ENCODE results near the gene SCAND1.
"Not testable (repeated sequence)": the region's sequence is repeated elsewhere in the genome, so short reads cannot be mapped to it uniquely, and the experiment has no call there.

SCAND1 gene

DNA sequence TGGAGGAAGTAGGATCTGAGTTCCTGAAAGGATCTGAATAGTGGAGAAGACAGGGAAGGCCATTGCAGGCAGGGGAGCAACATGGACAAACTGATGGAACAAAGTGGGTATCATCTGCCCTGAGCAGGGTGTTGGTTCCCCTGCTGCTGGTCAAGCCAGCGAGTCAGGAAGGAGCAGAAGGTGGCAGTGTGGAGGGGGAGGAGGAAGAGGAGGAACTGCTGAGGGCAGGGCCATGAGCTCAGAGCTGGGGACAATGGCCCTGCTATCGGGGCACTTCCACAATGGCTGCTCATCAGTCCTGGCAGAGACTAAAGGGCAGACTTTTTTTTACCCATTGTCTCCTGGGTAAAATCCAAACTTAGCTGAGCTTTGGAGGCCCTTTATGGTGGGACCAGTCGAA lies 27.7 kb upstream of the SCAND1 start:
- no peak overlapping the region for H3K9ac ChIP-seq (ENCODE audit: low read length)
- no peak overlapping the region for H3K4me3 ChIP-seq (ENCODE audit: low read depth, low read length)
- no peaks in the 10 kb centered on the region for H3K36me3 ChIP-seq (ENCODE audit: control insufficient read depth, insufficient read depth, low read length)
- no peaks in the 10 kb centered on the region for H3K27me3 ChIP-seq (ENCODE audit: control insufficient read depth, insufficient read depth, low read length)
- no peaks in the 10 kb centered on the region for H3K9me3 ChIP-seq (ENCODE audit: control insufficient read depth, insufficient read depth, low read depth, low read length)
- no peaks in the 10 kb centered on the region for H3K4me1 ChIP-seq (ENCODE audit: control insufficient read depth, insufficient read depth, low read length)
- no peak overlapping the region for H3K27ac ChIP-seq (ENCODE audit: low read depth, low read length)

GRCh38 chr20:35979544-35979943 lies 25.2 kb upstream of the SCAND1 start:
- H3K27ac ChIP-seq (ENCODE audit: low read depth, low read length), result no peak overlapping the region
- H3K27me3 ChIP-seq (ENCODE audit: control insufficient read depth, insufficient read depth, low read length), result no peaks in the 10 kb centered on the region
- no peaks in the 10 kb centered on the region for H3K4me1 ChIP-seq (ENCODE audit: control insufficient read depth, insufficient read depth, low read length)
- H3K4me3 ChIP-seq (ENCODE audit: low read depth, low read length), result no peak overlapping the region
- no peak overlapping the region for H3K9ac ChIP-seq (ENCODE audit: low read length)
- no peaks in the 10 kb centered on the region for H3K9me3 ChIP-seq (ENCODE audit: control insufficient read depth, insufficient read depth, low read depth, low read length)
- H3K36me3 ChIP-seq (ENCODE audit: control insufficient read depth, insufficient read depth, low read length), result no peaks in the 10 kb centered on the region

GRCh38 chr20:35978041-35978513 lies 23.8 kb upstream of the SCAND1 start:
- Histone ChIP-seq H3K9ac (ENCODE audit: low read length) (no peak overlapping the region), H3K4me1 (ENCODE audit: control insufficient read depth, insufficient read depth, low read length) (no peaks in the 10 kb centered on the region), H3K9me3 (ENCODE audit: control insufficient read depth, insufficient read depth, low read depth, low read length) (no peaks in the 10 kb centered on the region), H3K36me3 (ENCODE audit: control insufficient read depth, insufficient read depth, low read length) (no peaks in the 10 kb centered on the region), H3K4me3 (ENCODE audit: low read depth, low read length) (no peak overlapping the region), H3K27me3 (ENCODE audit: control insufficient read depth, insufficient read depth, low read length) (no peaks in the 10 kb centered on the region), H3K27ac (ENCODE audit: low read depth, low read length) (no peak overlapping the region)

DNA sequence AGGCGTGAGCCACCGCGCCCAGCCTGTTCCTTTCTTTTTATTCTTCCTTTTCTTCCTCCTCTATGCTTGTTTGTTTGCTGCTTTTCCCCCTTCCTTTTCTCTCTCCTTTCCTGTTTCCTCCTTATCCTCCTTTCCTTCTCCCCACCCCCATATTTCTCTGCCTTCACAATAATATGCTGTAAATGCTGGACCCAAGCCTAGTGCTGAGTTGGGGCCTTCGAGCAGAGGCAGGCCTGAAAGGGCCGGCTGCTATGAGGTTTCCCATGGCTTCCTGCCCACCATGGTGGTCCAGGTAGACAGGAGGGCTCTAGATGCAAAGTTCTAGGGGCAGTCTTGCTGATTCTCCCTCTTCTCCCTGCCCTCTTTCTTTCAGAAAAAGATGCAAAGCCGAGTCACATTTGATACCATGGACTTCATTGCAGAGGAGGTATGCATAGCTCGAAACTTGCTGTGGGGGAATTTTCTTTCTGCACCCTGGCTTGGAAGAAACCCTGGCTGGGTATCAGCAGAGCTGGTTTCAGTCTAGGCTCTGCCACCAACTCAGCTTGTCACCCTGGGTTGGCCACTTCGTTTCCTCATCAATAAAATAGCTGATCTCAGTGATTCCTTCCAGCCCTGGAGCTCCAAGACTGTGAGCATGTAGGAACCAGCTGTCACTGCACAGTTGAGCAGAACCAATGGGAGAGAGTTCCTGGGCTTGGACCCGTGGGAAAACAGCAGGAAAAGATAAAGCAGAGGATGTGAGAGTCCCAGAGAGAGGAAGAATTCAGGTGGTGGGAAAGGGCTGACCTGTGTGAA lies 21.5 kb upstream of the SCAND1 start:
- Histone ChIP-seq H3K4me3 (ENCODE audit: low read depth, low read length) (no peak overlapping the region), H3K27me3 (ENCODE audit: control insufficient read depth, insufficient read depth, low read length) (no peaks in the 10 kb centered on the region), H3K9ac (ENCODE audit: low read length) (no peak overlapping the region), H3K4me1 (ENCODE audit: control insufficient read depth, insufficient read depth, low read length) (no peaks in the 10 kb centered on the region), H3K9me3 (ENCODE audit: control insufficient read depth, insufficient read depth, low read depth, low read length) (no peaks in the 10 kb centered on the region), H3K36me3 (ENCODE audit: control insufficient read depth, insufficient read depth, low read length) (no peaks in the 10 kb centered on the region), H3K27ac (ENCODE audit: low read depth, low read length) (no peak overlapping the region)

GRCh38 chr20:35974256-35974655 lies 20.0 kb upstream of the SCAND1 start:
- H3K9ac ChIP-seq (ENCODE audit: low read length), result no peak overlapping the region
- no peaks in the 10 kb centered on the region for H3K36me3 ChIP-seq (ENCODE audit: control insufficient read depth, insufficient read depth, low read length)
- no peaks in the 10 kb centered on the region for H3K4me1 ChIP-seq (ENCODE audit: control insufficient read depth, insufficient read depth, low read length)
- H3K27ac ChIP-seq (ENCODE audit: low read depth, low read length), result no peak overlapping the region
- H3K27me3 ChIP-seq (ENCODE audit: control insufficient read depth, insufficient read depth, low read length), result no peaks in the 10 kb centered on the region
- no peak overlapping the region for H3K4me3 ChIP-seq (ENCODE audit: low read depth, low read length)
- no peaks in the 10 kb centered on the region for H3K9me3 ChIP-seq (ENCODE audit: control insufficient read depth, insufficient read depth, low read depth, low read length)

DNA sequence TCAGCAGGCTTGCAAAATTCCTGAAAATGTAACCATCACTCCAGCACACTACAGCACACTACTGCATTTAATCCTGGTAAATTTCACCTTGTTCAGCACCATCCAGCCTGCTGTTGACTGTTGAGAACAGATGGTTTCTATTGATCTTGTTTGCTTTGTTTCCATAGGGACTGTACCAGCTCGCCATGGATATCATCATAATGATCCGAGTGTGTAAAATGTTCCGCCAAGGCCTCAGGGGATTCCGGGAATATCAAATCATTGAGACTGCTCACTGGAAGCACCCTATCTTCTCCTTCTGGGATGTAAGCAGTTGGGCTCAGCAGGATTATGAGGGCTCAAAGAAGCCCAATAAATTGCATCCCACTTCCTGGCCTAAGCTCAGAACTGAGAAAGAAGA lies 18.2 kb upstream of the SCAND1 start:
- H3K36me3 ChIP-seq (ENCODE audit: control insufficient read depth, insufficient read depth, low read length), result no peaks in the 10 kb centered on the region

GRCh38 chr20:35971981-35972380 lies 17.7 kb upstream of the SCAND1 start:
- Histone ChIP-seq H3K27ac (ENCODE audit: low read depth, low read length) (no peak overlapping the region), H3K4me3 (ENCODE audit: low read depth, low read length) (no peak overlapping the region), H3K27me3 (ENCODE audit: control insufficient read depth, insufficient read depth, low read length) (no peaks in the 10 kb centered on the region), H3K9me3 (ENCODE audit: control insufficient read depth, insufficient read depth, low read depth, low read length) (no peaks in the 10 kb centered on the region), H3K9ac (ENCODE audit: low read length) (no peak overlapping the region), H3K4me1 (ENCODE audit: control insufficient read depth, insufficient read depth, low read length) (no peaks in the 10 kb centered on the region), H3K36me3 (ENCODE audit: control insufficient read depth, insufficient read depth, low read length) (no peaks in the 10 kb centered on the region)

More for the DNA sequence above, 18.2 kb upstream of the SCAND1 start:
- Histone ChIP-seq H3K4me3 (ENCODE audit: low read depth, low read length) (no peak overlapping the region), H3K9me3 (ENCODE audit: control insufficient read depth, insufficient read depth, low read depth, low read length) (no peaks in the 10 kb centered on the region), H3K4me1 (ENCODE audit: control insufficient read depth, insufficient read depth, low read length) (no peaks in the 10 kb centered on the region), H3K27ac (ENCODE audit: low read depth, low read length) (no peak overlapping the region), H3K27me3 (ENCODE audit: control insufficient read depth, insufficient read depth, low read length) (no peaks in the 10 kb centered on the region), H3K9ac (ENCODE audit: low read length) (no peak overlapping the region)

GRCh38 chr20:35968930-35969329 lies 14.6 kb upstream of the SCAND1 start:
- no peaks in the 10 kb centered on the region for H3K9me3 ChIP-seq (ENCODE audit: control insufficient read depth, insufficient read depth, low read depth, low read length)
- H3K27ac ChIP-seq (ENCODE audit: low read depth, low read length), result no peak overlapping the region
- H3K9ac ChIP-seq (ENCODE audit: low read length), result no peak overlapping the region
- no peaks in the 10 kb centered on the region for H3K4me1 ChIP-seq (ENCODE audit: control insufficient read depth, insufficient read depth, low read length)
- H3K4me3 ChIP-seq (ENCODE audit: low read depth, low read length), result no peak overlapping the region
- no peaks in the 10 kb centered on the region for H3K36me3 ChIP-seq (ENCODE audit: control insufficient read depth, insufficient read depth, low read length)
- no peaks in the 10 kb centered on the region for H3K27me3 ChIP-seq (ENCODE audit: control insufficient read depth, insufficient read depth, low read length)

- no peak within 1 kb of the TSS for H3K4me3 ChIP-seq (ENCODE audit: low read depth, low read length)
- no peaks in the 10 kb centered on the region for H3K9me3 ChIP-seq (ENCODE audit: control insufficient read depth, insufficient read depth, low read depth, low read length)
- no peaks in the 10 kb centered on the region for H3K36me3 ChIP-seq (ENCODE audit: control insufficient read depth, insufficient read depth, low read length)
- H3K27me3 ChIP-seq (ENCODE audit: control insufficient read depth, insufficient read depth, low read length), result no peaks in the 10 kb centered on the region
- H3K9ac ChIP-seq (ENCODE audit: low read length), result no peak within 1 kb of the TSS
- H3K27ac ChIP-seq (ENCODE audit: low read depth, low read length), result no peak within 1 kb of the TSS
- no peaks in the 10 kb centered on the region for H3K4me1 ChIP-seq (ENCODE audit: control insufficient read depth, insufficient read depth, low read length)
These were observed 13.8 kb upstream of the SCAND1 start, which contains the start of gene CNBD2 for GRCh38 chr20:35967979-35968640. CNBD2 (plus strand) TSS chr20:35968590; CDS start chr20:35968763, 173 bp downstream.

DNA sequence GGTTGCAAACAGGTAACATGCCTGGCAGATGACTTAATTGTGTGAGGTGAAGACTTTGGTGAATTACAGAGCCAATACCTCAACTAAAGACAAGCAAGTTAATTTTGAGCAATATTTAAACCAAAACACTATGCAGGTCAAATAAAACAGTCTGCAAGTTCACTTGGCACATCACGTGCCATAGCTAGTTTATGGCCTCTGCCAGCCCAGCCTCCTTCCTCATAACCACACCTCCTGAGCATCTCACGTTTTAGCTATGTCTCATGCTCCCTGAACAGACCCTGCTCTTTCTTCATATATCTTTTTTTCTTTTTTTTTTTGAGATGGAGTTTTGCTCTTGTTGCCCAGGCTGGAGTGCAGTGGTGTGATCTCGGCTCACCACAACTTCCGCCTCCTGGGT lies 9.6 kb upstream of the SCAND1 start:
- no peaks in the 10 kb centered on the region for H3K27me3 ChIP-seq (ENCODE audit: control insufficient read depth, insufficient read depth, low read length)
- no peak overlapping the region for H3K9ac ChIP-seq (ENCODE audit: low read length)
- H3K9me3 ChIP-seq (ENCODE audit: control insufficient read depth, insufficient read depth, low read depth, low read length), result no peaks in the 10 kb centered on the region
- H3K36me3 ChIP-seq (ENCODE audit: control insufficient read depth, insufficient read depth, low read length), result no peaks in the 10 kb centered on the region
- H3K4me1 ChIP-seq (ENCODE audit: control insufficient read depth, insufficient read depth, low read length), result no peaks in the 10 kb centered on the region
- no peak overlapping the region for H3K27ac ChIP-seq (ENCODE audit: low read depth, low read length)
- no peak overlapping the region for H3K4me3 ChIP-seq (ENCODE audit: low read depth, low read length)

- H3K4me3 ChIP-seq (ENCODE audit: low read depth, low read length); H3K9ac ChIP-seq (ENCODE audit: low read length); H3K36me3 ChIP-seq (ENCODE audit: control insufficient read depth, insufficient read depth, low read length); H3K4me1 ChIP-seq (ENCODE audit: control insufficient read depth, insufficient read depth, low read length); H3K9me3 ChIP-seq (ENCODE audit: control insufficient read depth, insufficient read depth, low read depth, low read length); H3K27ac ChIP-seq (ENCODE audit: low read depth, low read length); H3K27me3 ChIP-seq (ENCODE audit: control insufficient read depth, insufficient read depth, low read length): not testable (repeated sequence)
These were observed 5.0 kb upstream of the SCAND1 start for GRCh38 chr20:35959291-35959690.

Measured in HUES6 (cell line).